ENCODE data around the gene PEA15.

Gene PEA15

GRCh38 chr1:160205242-160206035 lies at the start of gene PEA15:
TSS of gene PEA15 (plus strand) at chr1:160205384. CDS start at chr1:160211545, 6,161 bp downstream.
- peak in 12 of 14 donors; percentile 44 to 87 (median 68) for DNase-seq

GRCh38 chr1:160156361-160156760 lies 48.8 kb upstream of the PEA15 start:
- no peak for DNase-seq

- DNase-seq: no peak
Measured at GRCh38 chr1:160157174-160157573, 48.0 kb upstream of the PEA15 start.

GRCh38 chr1:160158031-160158430 lies 47.2 kb upstream of the PEA15 start:
- DNase-seq: no peak

- no peak for DNase-seq
Measured at GRCh38 chr1:160158534-160158933, 46.6 kb upstream of the PEA15 start.

- DNase-seq: no peak
Measured at GRCh38 chr1:160159846-160160245, 45.3 kb upstream of the PEA15 start.

- peak in 5 of 14 donors; percentile 6 to 36 (median 16) for DNase-seq
Measured at GRCh38 chr1:160161965-160162705, 43.0 kb upstream of the PEA15 start.

- no peak for DNase-seq
Measured at GRCh38 chr1:160162931-160163330, 42.3 kb upstream of the PEA15 start.

GRCh38 chr1:160163615-160164014 lies 41.6 kb upstream of the PEA15 start:
- no peak for DNase-seq

- DNase-seq: no peak
Measured at GRCh38 chr1:160164121-160164520, 41.1 kb upstream of the PEA15 start.

- DNase-seq: no peak
Measured at GRCh38 chr1:160166166-160166868, 38.9 kb upstream of the PEA15 start.

- DNase-seq: no peak
Measured at GRCh38 chr1:160167056-160167455, 38.1 kb upstream of the PEA15 start.

- DNase-seq: no peak
Measured at GRCh38 chr1:160167580-160167979, 37.6 kb upstream of the PEA15 start.

GRCh38 chr1:160168016-160168415 lies 37.2 kb upstream of the PEA15 start:
- no peak for DNase-seq

GRCh38 chr1:160168609-160169369 lies 36.4 kb upstream of the PEA15 start:
- peak in 1 of 14 donors; percentile 69 for DNase-seq

- DNase-seq: peak in 1 of 14 donors; percentile 12
Measured at GRCh38 chr1:160169553-160170399, 35.4 kb upstream of the PEA15 start.

GRCh38 chr1:160171354-160171753 lies 33.8 kb upstream of the PEA15 start:
- no peak for DNase-seq

GRCh38 chr1:160171980-160172379 lies 33.2 kb upstream of the PEA15 start:
- DNase-seq: no peak

GRCh38 chr1:160177231-160177630 lies 28.0 kb upstream of the PEA15 start:
- DNase-seq: no peak

GRCh38 chr1:160177667-160178066 lies 27.5 kb upstream of the PEA15 start:
- no peak for DNase-seq

- DNase-seq: no peak
Measured at GRCh38 chr1:160178731-160179130, 26.5 kb upstream of the PEA15 start.
